Body of pancreas (tissue), 4 donors: ENCODE data around the gene ARHGAP24.

ENCODE experiments used
- POLR2A ChIP-seq, 3 donors: fragments of 450-650 bp; IDR thresholded peaks; one replicate each; pipeline ENCODE4 v1.6.1; 2016; ENCODE audit warnings: antibody characterized with exemption in 3 of 3, mild to moderate bottlenecking in 2 of 3
- TF ChIP-seq, protein P1 (sequence below), 7 experiments: fragments of 450-650 bp in 4 of 7; fragments of 200-600 bp in 3 of 7; sonication (generic) in 3 of 7; IDR thresholded peaks; one replicate each; pipeline ENCODE4 v1.5.1; 2016 to 2019; ENCODE audit warnings: antibody characterized with exemption in 7 of 7

DNA sequence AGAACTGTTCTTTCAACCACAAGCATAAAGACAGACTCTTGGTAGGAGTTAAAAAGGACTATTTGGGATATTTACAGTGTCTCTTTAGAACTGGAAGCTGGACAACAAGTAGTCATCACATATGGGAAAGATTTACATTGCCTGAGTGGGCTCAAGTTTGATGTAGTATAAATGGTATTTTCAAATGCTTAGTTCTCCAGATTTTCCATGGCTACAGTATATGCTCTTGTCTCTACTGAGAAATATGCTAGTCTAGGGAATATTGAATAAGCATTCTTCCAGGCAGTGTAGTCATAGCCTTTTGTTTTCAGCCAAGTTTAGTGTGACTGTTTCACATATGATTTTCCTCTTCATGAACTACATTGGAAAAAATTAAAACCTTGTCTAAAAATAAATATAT lies 315.6 kb downstream of the ARHGAP24 start:
- TF ChIP-seq, protein P1, sequence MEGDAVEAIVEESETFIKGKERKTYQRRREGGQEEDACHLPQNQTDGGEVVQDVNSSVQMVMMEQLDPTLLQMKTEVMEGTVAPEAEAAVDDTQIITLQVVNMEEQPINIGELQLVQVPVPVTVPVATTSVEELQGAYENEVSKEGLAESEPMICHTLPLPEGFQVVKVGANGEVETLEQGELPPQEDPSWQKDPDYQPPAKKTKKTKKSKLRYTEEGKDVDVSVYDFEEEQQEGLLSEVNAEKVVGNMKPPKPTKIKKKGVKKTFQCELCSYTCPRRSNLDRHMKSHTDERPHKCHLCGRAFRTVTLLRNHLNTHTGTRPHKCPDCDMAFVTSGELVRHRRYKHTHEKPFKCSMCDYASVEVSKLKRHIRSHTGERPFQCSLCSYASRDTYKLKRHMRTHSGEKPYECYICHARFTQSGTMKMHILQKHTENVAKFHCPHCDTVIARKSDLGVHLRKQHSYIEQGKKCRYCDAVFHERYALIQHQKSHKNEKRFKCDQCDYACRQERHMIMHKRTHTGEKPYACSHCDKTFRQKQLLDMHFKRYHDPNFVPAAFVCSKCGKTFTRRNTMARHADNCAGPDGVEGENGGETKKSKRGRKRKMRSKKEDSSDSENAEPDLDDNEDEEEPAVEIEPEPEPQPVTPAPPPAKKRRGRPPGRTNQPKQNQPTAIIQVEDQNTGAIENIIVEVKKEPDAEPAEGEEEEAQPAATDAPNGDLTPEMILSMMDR (IDR thresholded peaks at IDR 0.05), result no peak
- TF ChIP-seq POLR2A (IDR thresholded peaks at IDR 0.05), result no peak
